ENCODE data around the gene KRT17.

GRCh38 chr17:41600318-41600717 lies 24.1 kb downstream of the KRT17 start:
- TF ChIP-seq CTCF (IDR thresholded peaks at IDR 0.05) = no peak
- TF ChIP-seq EP300 (IDR thresholded peaks at IDR 0.05) = no peak
